OCI-LY1 (cell line): ENCODE results near the gene CPN2.

Source experiments
- H2AFZ ChIP-seq: fragments of 200-600 bp; sonication (generic), shearing (Covaris generic); 2 replicates; pipeline ENCODE4 v1.6.0; 2014; ENCODE audit warnings: antibody characterized with exemption, mild to moderate bottlenecking, low read length
- H3F3A ChIP-seq: fragments of 200-600 bp; sonication (generic), shearing (Covaris generic); 2 replicates; pipeline ENCODE4 v1.6.0; 2014; ENCODE audit warnings: mild to moderate bottlenecking, antibody characterized with exemption, low read length, moderate library complexity; ENCODE audit not compliant: insufficient read depth
- H3K27ac ChIP-seq: fragments of 200-600 bp; sonication (generic); 2 replicates; pipeline ENCODE4 v1.5.1; 2014; ENCODE audit warnings: low read length, mixed run types, mild to moderate bottlenecking, low read depth; ENCODE audit not compliant: poor library complexity, severe bottlenecking
- H3K27me3 ChIP-seq: fragments of 200-600 bp; sonication (generic); 2 replicates; pipeline ENCODE4 v1.6.0; 2014; ENCODE audit warnings: antibody characterized with exemption, mild to moderate bottlenecking, low read length, moderate library complexity; ENCODE audit not compliant: insufficient read depth
- H3K36me3 ChIP-seq: fragments of 200-600 bp; sonication (generic); 2 replicates; pipeline ENCODE4 v1.6.1; 2014; ENCODE audit warnings: mild to moderate bottlenecking, antibody characterized with exemption, low read length, moderate library complexity, mixed read lengths; ENCODE audit not compliant: insufficient read depth
- H3K4me1 ChIP-seq: fragments of 200-600 bp; sonication (generic); 2 replicates; pipeline ENCODE4 v1.5.1; 2014; ENCODE audit warnings: mild to moderate bottlenecking, low read length, moderate library complexity; ENCODE audit not compliant: insufficient read depth, severe bottlenecking
- H3K4me2 ChIP-seq: fragments of 200-600 bp; sonication (generic), shearing (Covaris generic); 2 replicates; pipeline ENCODE4 v1.6.1; 2014; ENCODE audit warnings: low read length
- H3K4me3 ChIP-seq: fragments of 200-600 bp; sonication (generic); 2 replicates; pipeline ENCODE4 v1.5.1; 2014; ENCODE audit warnings: low read length, low read depth, mild to moderate bottlenecking, mixed read lengths; ENCODE audit not compliant: poor library complexity, severe bottlenecking
- H3K79me2 ChIP-seq: fragments of 200-600 bp; shearing (Covaris generic); 2 replicates; pipeline ENCODE4 v1.6.1; 2016; ENCODE audit warnings: mixed run types, low read length, mixed read lengths; ENCODE audit not compliant: insufficient read depth
- H3K9ac ChIP-seq: fragments of 200-600 bp; sonication (generic), shearing (Covaris generic); 2 replicates; pipeline ENCODE4 v1.6.1; 2014; ENCODE audit warnings: mild to moderate bottlenecking, low read length, mixed read lengths
- H3K9me2 ChIP-seq: fragments of 200-600 bp; sonication (generic), shearing (Covaris generic); 2 replicates; pipeline ENCODE4 v1.6.1; 2014; ENCODE audit warnings: low read depth, mild to moderate bottlenecking, low read length, mixed read lengths
- H3K9me3 ChIP-seq: fragments of 200-600 bp; shearing (Covaris generic); 2 replicates; pipeline ENCODE4 v1.6.1; 2014; ENCODE audit warnings: low read length, mixed read lengths
- H4K20me1 ChIP-seq: fragments of 200-600 bp; sonication (generic), shearing (Covaris generic); 2 replicates; pipeline ENCODE4 v1.6.0; 2016; ENCODE audit warnings: mild to moderate bottlenecking, low read length; ENCODE audit not compliant: insufficient read depth
- CTCF ChIP-seq: fragments of 200-600 bp; sonication (generic), shearing (Covaris generic); IDR thresholded peaks from 2 replicates; pipeline ENCODE4 v1.5.1; 2017; ENCODE audit warnings: mild to moderate bottlenecking, antibody characterized with exemption, low read length, moderate library complexity, mixed read lengths
- EZH2 ChIP-seq: fragments of 200-600 bp; sonication (generic), shearing (Covaris generic); IDR thresholded peaks from 2 replicates; pipeline ENCODE4 v1.8.0; 2017; ENCODE audit warnings: borderline replicate concordance, mixed run types, mild to moderate bottlenecking, antibody characterized with exemption, low read length, moderate library complexity, mixed read lengths

CPN2 gene

GRCh38 chr3:194326192-194326967 lies 24.7 kb downstream of the CPN2 start:
- H3K27me3 ChIP-seq, result no peaks in the 10 kb centered on the region
- no peak overlapping the region for H3K4me3 ChIP-seq
- H3K9me2 ChIP-seq, result no peaks in the 10 kb centered on the region
- no peaks in the 10 kb centered on the region for H3K79me2 ChIP-seq
- no peak overlapping the region for H3K9ac ChIP-seq
- no peak overlapping the region for H2AFZ ChIP-seq
- no peaks in the 10 kb centered on the region for H4K20me1 ChIP-seq
- TF ChIP-seq EZH2 (no peak), CTCF (no peak)
- H3F3A ChIP-seq, result peaks cover 22% of the 10 kb centered on the region
- H3K27ac ChIP-seq, result no peak overlapping the region
- no peaks in the 10 kb centered on the region for H3K4me1 ChIP-seq
- no peaks in the 10 kb centered on the region for H3K36me3 ChIP-seq
- H3K4me2 ChIP-seq, result no peak overlapping the region
- H3K9me3 ChIP-seq, result peaks cover 5% of the 10 kb centered on the region; the same call in 1 of the 2 replicates

- Histone ChIP-seq H3K9ac (no peak overlapping the region), H3K27ac (no peak overlapping the region), H4K20me1 (no peaks in the 10 kb centered on the region), H3K9me2 (no peaks in the 10 kb centered on the region), H3K4me1 (no peaks in the 10 kb centered on the region), H3K4me3 (no peak overlapping the region), H3K36me3 (no peaks in the 10 kb centered on the region), H3K27me3 (no peaks in the 10 kb centered on the region), H3K79me2 (no peaks in the 10 kb centered on the region), H3K4me2 (no peak overlapping the region), H3K9me3 (peaks cover 5% of the 10 kb centered on the region; the same call in 1 of the 2 replicates), H3F3A (peaks cover 22% of the 10 kb centered on the region), H2AFZ (no peak overlapping the region)
- TF ChIP-seq CTCF, result no peak
- no peak for TF ChIP-seq EZH2
Measured at GRCh38 chr3:194325424-194326153, 25.5 kb downstream of the CPN2 start.

- peaks cover 5% of the 10 kb centered on the region for H3K9me3 ChIP-seq
- no peaks in the 10 kb centered on the region for H3K36me3 ChIP-seq
- no peak overlapping the region for H3K27ac ChIP-seq
- no peak overlapping the region for H3K9ac ChIP-seq
- no peaks in the 10 kb centered on the region for H3K79me2 ChIP-seq
- no peaks in the 10 kb centered on the region for H3K9me2 ChIP-seq
- H3K4me3 ChIP-seq, result no peak overlapping the region
- TF ChIP-seq EZH2 (no peak), CTCF (no peak)
- no peak overlapping the region for H3K4me2 ChIP-seq
- no peak overlapping the region for H2AFZ ChIP-seq
- H4K20me1 ChIP-seq, result no peaks in the 10 kb centered on the region
- no peaks in the 10 kb centered on the region for H3K4me1 ChIP-seq
- peaks cover 22% of the 10 kb centered on the region for H3F3A ChIP-seq
- no peaks in the 10 kb centered on the region; the same call in 1 of the 2 replicates for H3K27me3 ChIP-seq
Measured at GRCh38 chr3:194324823-194325327, 26.3 kb downstream of the CPN2 start.
